GM12864 (cell line): ENCODE data around the gene LRRC10B.

ENCODE experiments used
- DNase-seq: peaks from one replicate; pipeline ENCODE4 v3.0.0-alpha.2; 2011; ENCODE audit warnings: low read depth
- H3K4me3 ChIP-seq: 2 replicates; pipeline ENCODE4 v1.5.1; 2011; ENCODE audit warnings: mild to moderate bottlenecking, low read depth, low read length, control low read depth
- TF ChIP-seq, protein P1 (sequence below): IDR thresholded peaks from 2 replicates; pipeline ENCODE4 v1.5.1; 2011; ENCODE audit warnings: low read depth, mild to moderate bottlenecking, moderate library complexity, low read length, control low read depth, inconsistent platforms; ENCODE audit errors: missing control alignments

Gene LRRC10B

DNA sequence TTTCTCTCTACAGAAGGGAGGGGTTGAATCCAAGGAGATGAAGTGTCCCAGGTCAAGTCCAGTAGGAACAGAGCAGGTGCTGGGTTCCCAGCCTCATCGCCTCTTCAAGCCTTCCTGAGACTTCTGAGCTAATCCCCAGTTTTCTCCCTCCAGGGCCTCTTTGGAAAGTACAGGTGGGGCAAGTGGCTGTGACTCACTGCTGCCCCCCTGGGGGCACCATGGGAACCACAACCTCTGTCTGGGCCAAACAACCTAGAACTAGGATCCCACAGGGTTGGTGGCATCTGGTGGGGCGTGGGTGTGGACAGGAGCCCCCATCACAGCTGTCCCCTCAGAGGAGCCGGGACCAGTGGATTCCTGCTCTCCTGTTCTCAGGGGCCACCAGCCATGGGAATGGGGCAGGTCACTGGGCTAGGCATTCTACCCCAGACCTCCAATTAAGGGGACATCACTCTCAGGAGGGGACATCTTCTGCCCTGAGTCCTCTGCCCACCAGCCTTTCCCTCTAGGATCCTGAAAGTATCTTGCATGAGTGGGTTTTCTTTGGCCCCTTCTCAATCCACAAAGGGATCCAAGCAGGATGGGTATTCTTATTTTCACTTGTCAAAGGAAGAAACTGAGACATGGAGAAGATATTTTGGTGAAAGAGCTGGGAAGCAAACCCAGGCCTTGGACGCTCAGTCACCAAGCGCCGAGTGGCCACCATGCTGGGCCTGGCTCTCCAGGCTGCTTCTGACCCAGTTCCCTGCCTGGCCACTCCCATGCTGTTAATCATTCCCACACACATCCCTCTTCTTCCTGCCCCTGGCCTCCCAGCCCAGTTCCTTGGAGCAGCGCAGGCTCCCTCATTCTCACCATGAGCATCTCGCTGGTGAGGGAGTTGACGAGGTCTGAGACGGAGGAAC lies 23.8 kb downstream of the LRRC10B start:
- DNase-seq: no peak
- H3K4me3 ChIP-seq: no peak overlapping the region

DNA sequence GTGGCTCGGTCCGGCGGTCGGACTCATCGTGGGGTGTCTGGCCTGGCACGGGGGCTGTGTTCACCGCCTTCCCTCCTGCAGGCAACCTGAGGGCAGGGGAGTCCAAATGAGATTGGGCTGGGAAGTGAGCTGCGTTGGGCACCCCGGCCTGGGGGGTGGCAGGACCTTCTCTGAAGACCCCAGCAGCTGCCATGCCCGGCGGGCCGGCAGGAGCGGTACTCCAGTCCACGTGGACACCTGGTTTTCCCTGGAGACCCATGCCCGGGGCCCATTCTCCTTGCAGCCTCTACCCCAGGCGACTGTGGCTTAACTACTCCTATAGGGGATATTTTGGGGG lies 24.5 kb downstream of the LRRC10B start:
- DNase-seq: no peak
- no peak overlapping the region for H3K4me3 ChIP-seq
- TF ChIP-seq, protein P1, sequence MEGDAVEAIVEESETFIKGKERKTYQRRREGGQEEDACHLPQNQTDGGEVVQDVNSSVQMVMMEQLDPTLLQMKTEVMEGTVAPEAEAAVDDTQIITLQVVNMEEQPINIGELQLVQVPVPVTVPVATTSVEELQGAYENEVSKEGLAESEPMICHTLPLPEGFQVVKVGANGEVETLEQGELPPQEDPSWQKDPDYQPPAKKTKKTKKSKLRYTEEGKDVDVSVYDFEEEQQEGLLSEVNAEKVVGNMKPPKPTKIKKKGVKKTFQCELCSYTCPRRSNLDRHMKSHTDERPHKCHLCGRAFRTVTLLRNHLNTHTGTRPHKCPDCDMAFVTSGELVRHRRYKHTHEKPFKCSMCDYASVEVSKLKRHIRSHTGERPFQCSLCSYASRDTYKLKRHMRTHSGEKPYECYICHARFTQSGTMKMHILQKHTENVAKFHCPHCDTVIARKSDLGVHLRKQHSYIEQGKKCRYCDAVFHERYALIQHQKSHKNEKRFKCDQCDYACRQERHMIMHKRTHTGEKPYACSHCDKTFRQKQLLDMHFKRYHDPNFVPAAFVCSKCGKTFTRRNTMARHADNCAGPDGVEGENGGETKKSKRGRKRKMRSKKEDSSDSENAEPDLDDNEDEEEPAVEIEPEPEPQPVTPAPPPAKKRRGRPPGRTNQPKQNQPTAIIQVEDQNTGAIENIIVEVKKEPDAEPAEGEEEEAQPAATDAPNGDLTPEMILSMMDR: no peak

More for the DNA sequence above, 23.8 kb downstream of the LRRC10B start:
- TF ChIP-seq, protein P1: peak; percentile 97

DNA sequence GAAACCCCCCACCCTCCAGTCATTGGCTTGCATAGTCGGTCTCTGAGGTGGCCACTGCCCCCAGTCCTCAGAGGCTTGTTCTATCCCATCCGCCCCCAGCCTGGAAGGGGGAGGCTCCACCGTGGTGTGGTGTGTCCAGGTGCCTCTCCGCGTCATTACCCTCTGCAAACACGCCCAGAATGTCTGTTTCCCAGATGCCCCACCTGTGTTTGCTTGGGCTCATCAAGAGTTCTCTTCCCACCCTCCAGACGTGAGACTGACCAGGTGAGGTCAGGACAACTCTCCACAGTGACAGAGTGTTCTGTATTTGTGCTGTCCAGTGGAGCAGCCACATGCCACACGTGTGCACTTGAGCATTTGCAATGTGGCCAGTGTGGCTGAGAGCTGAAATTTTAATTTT lies 24.9 kb downstream of the LRRC10B start:
- DNase-seq: no peak
- TF ChIP-seq, protein P1: no peak
- no peak overlapping the region for H3K4me3 ChIP-seq

DNA sequence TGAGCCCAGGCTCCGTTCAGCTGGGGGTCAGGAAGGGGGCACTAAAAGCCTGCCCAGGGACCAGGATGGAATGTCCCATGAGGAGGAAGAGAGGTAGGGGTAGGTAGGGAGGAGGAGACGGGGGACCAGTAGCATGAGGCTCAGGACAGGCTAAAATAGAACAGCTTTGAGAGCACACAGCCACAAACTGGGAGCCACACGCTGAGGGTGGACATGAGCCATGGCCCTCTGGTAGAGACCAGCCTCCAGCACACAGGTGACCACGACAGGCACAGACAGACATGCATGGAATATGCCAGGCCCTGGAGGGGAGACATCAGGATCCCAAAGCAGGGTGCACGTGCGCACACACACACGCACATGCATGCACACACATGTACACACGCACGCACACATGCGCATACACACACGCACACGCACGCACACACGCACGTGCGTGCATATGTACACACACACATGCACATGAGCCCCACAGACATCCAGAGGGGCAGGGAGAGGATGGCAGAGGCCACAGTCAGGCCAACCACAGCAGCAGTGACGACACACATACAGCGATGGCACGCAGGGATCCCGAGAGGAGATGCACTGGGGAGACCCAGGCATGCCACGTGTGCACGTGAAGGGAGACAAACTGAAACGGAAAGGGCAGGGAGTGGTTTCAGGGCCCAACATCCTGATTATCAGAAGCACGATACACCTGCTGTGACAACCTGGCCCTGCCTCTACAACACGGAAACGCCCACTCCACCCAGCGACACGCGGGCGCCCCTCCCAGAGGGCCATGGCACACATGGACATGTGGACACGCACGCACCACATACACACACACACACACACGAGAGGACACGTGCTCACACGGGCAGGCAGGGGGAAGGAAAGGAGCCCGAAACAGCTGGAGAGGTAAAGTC lies 25.7 kb downstream of the LRRC10B start:
- TF ChIP-seq, protein P1: no peak
- DNase-seq: no peak
- H3K4me3 ChIP-seq: no peak overlapping the region

DNA sequence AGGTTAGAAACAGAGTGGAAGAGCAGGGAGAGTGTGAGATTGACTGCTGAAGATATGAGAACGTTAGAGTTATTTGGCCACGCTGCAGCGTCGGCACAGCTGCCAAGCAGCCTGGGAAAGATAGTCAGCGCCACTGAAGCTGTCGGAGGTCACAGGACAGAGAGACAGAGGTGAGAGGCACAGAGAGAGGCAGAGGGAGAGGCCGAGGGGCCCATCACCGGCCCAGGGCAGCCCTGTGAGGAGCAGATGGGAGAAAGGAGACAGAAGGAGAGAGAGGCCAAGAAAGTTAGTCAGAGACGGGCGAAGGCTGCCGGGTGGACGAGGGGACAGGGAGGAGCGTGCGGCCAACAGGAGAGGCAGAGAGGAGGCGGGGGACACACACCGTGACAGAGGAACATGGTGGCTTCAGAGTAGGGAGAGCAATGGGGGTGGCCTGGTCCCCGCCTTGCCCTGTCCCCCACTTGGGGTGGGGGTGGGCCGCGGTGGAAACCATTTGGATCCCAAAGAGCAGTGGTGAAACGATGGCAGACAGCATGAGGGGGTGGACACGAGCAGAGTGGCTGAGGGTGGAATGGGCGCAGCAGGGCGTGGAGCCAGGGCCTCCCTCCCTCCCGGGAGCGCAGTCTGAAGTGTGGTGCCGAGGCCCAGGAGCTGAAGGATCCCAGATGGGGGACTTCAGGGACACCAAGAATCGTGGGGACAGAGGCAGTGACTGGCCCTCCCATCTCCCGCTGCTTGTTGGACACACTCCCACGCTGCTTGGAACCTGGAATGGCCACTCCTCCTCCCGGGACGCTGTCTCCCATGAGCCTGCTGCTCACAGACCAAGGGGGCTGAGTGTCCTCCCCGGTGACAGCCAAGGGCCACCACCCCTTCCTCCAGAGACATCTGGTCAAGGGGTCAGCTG lies 26.6 kb downstream of the LRRC10B start:
- no peak for DNase-seq
- TF ChIP-seq, protein P1: no peak

DNA sequence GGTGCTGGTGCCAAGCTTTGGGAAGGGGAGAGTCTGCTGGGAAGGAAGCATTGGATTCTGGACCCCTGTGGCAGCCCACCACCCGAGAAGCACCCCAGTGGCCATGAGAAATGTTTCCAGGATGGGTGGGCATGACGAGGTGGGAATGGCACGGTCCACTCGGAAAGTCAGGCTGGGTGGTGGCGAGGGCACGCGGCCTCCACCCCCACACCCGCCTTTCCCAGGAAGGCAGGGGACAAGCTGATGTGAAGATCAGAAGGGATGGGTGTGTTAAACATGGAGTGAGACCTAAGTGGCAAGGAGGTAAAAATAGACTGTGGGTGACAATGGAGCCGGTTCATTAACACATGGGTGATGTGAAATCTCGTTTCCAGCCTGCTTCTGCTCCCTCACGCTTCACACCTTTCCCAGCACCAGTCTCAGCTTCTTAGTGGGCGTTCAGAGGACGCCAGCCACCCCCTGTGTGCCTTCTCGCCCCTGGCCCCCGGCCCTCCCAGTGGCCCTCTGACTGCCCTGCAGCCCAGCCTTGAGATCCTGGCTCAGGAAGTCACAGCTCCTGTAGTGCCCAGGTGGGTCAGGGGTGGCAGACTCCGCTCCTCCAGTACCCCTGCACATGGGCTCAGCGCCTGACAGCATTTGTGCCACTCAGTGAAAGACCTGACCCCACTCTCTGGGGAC lies 27.6 kb downstream of the LRRC10B start:
- TF ChIP-seq, protein P1: no peak
- DNase-seq: no peak
- no peak overlapping the region for H3K4me3 ChIP-seq

More for the DNA sequence above, 26.6 kb downstream of the LRRC10B start:
- H3K4me3 ChIP-seq: no peak overlapping the region
